Measurements from ENCODE around the gene PRKG1. TPM values are rescaled to one million over a fixed set of nuclear protein-coding genes. Genes with fewer than 3 reads are reported as not detected.

The PRKG1 gene
- total RNA-seq, 2 donors from 2014 or later = 17.2 TPM

DNA sequence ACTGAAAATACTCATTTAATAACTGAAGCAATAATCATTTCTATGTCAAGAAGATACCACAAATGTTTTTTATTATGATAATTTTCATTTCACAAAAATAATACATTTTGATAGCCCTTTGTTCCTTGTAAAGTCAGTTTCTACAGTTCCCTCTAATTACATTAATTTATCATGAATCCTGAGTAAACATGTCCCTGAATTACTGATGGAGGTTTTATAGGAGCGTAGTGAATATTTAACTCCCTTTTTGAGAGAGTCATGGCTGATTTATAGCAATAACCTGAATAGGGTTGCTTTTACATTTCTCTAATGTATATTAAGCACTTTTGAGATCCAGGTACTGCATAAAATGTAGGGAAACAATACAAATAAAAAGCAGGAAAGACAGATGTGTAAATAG lies 1023.8 kb downstream of the PRKG1 start:
- no peak for DNase-seq
- intact Hi-C loops (cut with DNase I, micrococcal nuclease) = no loop called here
- no peak for ATAC-seq

DNA sequence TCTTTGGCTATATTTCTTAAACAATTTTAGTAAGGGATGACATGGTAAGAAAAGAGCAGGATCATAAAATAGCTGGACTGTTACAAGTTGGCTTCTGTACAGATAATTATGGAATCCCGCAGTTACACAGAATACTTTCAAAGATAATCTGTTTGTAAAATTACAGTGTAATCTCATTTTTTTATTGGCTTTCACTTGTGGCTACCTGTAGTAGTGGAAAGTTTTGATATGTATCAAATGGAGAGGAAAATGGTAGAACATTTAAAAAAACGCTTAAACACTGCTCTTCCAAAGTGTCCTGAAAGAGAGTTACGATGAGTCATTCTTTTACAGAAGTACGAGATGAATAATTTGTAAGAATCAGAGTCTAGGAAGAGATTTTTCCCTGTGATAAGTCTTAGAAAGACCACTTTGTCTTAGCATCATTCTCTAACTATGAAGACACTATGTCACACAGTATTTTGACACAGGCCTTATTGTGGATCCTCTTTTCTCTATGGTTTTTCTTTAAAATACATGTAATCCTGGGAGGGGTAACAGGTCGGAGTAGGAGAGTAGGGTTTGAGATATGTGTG lies 1024.8 kb downstream of the PRKG1 start:
- intact Hi-C loops (cut with DNase I, micrococcal nuclease) = no loop called here
- DNase-seq (no peak), ATAC-seq (no peak)

DNA sequence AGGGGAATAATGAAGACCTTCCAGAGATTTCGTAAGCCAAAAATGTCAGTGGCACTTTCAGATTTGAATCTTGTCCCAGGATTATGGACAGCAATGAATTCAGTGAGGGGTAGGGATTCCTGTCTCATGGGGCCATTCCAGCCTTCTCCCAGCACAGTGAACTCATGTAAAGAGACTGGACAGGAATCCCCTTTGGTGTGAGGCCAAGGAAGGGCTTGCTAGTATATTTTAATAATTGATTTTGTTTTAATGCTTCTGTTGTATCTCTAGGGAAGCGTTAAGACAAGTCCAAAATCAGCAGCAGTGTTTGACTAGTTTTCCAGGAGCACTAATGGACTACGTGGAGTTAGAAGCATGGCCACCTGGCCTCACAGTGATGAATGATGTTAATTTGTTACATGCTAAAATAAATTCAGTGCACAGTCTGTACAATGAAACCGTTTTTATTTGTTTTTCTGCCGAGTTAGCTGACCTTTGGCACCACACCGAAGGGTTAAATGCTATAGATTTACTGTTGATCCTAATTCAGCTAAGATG lies 1025.8 kb downstream of the PRKG1 start:
- intact Hi-C loops (cut with DNase I, micrococcal nuclease) = no loop called here
- ATAC-seq (no peak), DNase-seq (no peak)

DNA sequence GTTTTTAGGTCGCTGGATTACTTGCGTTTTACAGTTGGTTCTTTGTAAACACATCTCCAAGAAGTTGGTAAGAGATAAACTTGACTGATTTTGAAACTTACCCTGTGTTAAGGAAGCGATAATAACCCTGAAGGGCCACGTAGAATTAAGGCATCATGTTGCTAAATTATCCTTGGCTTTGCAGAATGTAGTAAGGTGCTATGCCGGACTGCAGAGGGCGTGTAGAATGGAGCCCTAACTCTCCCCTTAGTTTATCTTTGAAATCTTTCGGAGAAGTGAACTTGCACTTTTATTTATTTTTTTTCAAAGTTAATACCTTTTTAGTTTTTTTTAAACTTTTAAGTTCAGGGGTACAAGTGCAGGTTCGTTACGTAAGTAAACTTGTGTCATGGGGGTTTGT lies 1031.0 kb downstream of the PRKG1 start:
- DNase-seq = no peak
- no peak for ATAC-seq
- intact Hi-C loops (cut with DNase I, micrococcal nuclease) = no loop called here

DNA sequence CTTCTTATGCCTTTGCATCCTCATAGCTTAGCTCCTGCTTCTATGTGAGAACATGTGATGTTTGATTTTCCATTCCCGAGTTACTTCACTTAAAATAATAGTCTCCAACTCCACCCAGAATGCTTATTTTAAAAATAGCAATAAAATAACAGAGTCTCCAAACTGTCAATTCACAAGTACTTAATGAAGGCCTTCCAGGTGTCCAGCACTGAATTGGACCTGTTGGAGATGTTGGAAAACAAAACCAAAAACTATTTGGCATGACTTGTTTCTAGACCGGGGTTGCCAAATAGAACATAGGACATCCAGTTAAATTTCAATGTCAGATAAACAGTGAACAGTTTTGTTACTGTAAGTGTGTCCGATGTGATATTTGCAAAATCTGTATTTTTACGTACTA lies 1031.7 kb downstream of the PRKG1 start:
- intact Hi-C loops (cut with DNase I, micrococcal nuclease) = no loop called here
- DNase-seq (no peak), ATAC-seq (no peak)

DNA sequence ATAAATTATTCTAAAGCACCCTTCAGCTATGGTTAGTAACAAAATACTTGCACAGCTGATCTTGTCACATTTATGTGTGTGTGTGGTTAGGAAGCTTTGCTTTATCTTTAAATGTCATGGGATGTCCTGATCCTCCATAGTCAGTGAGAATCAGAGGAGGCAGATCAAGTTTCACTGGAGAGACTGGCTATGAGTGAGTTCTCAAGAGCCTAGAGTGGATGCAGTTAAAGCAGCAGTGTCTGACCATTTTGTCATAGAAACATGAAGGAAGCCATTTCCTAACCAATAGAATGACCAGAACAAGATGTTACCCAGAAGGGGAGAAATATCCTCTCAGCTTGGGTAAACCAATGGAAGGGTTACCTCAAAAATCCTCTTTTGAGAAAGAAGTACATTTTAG lies 1032.6 kb downstream of the PRKG1 start:
- intact Hi-C loops (cut with DNase I, micrococcal nuclease) = no loop called here
- no peak for ATAC-seq
- DNase-seq = no peak

DNA sequence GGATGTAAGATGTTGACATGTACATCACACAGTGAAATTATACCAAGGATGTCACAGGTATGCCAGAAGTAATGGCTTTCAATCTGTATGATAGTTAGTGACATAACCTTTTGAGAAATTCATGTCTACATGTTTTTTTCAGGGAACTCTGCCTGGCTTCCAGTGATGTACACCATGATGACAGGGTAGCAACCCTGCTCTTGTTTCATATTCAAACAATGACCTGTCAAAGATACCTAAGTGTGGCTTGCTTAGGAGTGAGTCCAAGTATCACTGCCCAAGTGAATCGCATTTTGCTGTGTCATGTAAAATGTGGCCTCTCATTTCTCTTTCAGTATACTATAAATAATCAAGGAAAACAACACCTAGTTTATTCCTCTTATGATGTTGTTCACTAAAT lies 1033.9 kb downstream of the PRKG1 start:
- ATAC-seq (no peak), DNase-seq (no peak)
- intact Hi-C loops (cut with DNase I, micrococcal nuclease) = no loop called here

DNA sequence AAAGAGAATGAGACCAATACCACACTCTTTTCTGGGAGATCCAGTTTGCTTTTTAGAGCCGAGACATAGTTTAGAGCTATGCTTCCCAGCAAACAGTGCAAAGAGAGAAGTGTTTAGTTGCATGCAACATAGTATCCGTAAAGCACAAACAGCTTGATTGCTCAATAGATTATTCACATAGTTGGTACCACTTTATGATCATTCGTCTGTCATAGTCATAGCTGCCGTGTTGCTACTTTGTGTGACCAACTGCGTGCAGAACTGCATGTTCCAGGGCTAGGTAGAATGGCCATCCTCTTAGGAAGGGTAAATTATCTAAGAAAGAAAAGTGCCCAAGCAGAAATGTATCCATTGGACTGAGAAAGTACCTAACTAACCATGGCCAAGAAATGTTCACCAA lies 1036.3 kb downstream of the PRKG1 start:
- ATAC-seq (no peak), DNase-seq (no peak)
- intact Hi-C loops (cut with DNase I, micrococcal nuclease) = no loop called here

DNA sequence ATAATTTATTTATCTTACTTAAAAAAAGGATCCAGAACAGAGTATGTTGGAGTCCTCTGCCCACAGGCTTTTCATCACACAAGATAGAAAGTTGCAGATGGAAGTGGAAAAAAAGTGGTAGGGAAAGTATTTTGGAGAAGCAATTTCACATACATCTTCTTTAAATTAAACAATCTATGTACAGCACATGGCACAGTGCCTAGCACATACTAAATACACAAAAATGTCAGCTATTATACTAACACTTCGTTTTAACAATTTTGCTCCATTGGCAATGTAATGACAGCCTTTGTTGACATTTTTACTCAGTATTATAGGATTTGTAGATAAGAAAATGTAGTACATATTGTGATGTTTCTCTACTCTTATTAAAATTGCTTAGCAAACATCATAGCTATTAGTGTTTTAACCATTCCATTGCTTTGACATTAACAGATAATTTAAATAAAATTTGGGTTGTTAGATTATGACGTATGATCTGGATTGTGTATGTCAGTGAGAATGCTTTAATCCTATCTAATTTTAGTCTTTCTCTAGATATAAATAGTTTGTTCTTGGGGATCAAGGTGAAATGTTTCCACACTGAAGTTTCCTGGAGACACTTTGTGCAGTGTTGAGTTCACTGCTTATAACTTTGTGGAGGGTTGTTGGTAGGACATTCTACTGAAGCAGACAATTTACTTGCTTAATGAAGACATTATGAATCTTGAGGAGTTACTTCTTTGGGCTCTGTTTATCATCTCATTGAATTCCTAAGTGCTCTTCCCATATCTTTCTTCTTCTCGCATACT lies 1037.0 kb downstream of the PRKG1 start:
- intact Hi-C loops (cut with DNase I, micrococcal nuclease) = no loop called here
- no peak for ATAC-seq
- DNase-seq = no peak

DNA sequence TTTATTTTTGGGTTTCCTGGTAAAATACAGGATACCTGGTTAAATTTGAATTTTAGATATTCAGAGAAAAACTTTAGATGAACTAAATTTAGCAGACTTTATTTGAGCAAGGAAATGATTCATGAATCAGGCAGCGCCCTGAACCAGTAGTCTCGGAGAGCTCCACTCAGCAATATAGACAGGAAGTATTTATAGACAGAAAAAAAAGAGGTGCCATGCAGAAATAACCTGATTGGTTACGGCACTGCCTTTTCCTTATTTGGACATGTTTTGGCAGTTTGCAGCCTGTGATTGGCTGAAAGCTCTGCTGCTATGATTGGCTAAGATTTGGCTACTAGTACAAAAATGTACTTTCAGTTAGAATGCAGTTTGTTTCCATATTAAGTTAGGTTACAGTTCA lies 1041.5 kb downstream of the PRKG1 start:
- DNase-seq (no peak), ATAC-seq (no peak)
- intact Hi-C loops (cut with DNase I, micrococcal nuclease) = no loop called here

DNA sequence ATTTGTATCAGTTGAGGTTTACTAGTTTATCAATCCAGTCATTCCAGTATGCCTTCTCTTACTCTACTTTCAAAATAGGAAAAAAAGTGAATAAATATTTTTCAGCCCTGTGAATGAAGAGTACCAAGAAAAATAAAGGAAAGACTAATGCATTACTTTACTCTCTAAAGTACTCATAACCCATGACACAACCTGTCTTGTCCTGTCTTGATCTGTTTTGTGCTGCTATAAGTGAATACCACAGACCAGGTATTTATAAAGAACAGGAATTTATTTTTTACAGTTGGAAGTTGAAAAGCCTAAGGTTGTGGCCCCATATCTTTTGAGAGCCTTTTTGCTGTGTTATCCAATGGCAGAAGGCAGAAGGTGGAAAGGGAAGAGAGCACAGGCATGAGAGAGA lies 1045.2 kb downstream of the PRKG1 start:
- no peak for DNase-seq
- intact Hi-C loops (cut with DNase I, micrococcal nuclease) = no loop called here
- ATAC-seq = no peak

DNA sequence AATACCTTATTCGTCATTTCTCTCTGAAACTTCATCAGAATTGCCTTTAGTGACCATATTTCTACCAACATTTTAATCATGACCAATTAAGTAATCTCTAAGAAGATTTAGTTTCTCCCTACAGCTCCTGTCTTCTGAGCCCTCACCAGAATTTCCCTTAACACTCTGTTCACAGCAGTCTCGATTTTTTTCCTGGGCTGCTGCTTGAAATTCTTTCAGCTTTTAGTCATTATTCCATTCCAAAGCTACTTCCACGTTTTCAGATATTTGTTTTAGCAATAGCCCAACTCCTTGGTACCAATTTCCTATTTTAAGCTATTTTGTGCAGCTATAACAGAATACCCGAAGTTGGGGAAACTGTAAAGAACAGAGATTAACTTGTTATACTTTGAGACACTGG lies 1047.4 kb downstream of the PRKG1 start:
- ATAC-seq = no peak
- intact Hi-C loops (cut with DNase I, micrococcal nuclease) = no loop called here
- no peak for DNase-seq

DNA sequence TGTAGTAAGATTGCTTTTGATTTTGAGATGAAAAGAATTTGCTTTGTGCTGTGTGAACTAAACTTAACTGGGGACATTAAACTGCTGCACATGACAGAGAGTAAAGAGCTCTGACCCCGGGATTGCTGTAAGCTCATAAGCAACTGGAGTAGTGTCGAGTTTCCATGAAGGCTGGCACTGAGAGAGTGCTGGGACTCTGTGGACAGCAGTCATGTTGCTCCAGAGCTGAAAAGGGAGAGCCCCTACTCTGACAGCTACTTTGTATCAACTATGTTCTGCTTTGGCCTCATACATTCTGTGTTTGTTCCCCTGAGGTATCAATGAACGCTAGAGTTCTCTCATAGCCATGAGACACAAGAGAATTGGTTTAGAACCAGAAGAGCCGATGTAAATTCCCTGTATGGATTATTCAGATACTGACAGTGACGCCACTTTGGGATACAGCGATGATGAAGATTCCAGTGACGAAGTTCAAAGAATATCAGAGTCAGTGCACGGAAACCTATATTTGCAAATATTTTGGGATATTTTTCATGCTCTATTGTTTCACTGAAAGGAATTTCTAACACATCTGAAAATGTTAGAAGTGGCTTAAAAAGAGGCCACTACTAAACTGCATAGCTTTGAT lies 1053.9 kb downstream of the PRKG1 start:
- intact Hi-C loops (cut with DNase I, micrococcal nuclease) = no loop called here
- ATAC-seq (no peak), DNase-seq (no peak)

DNA sequence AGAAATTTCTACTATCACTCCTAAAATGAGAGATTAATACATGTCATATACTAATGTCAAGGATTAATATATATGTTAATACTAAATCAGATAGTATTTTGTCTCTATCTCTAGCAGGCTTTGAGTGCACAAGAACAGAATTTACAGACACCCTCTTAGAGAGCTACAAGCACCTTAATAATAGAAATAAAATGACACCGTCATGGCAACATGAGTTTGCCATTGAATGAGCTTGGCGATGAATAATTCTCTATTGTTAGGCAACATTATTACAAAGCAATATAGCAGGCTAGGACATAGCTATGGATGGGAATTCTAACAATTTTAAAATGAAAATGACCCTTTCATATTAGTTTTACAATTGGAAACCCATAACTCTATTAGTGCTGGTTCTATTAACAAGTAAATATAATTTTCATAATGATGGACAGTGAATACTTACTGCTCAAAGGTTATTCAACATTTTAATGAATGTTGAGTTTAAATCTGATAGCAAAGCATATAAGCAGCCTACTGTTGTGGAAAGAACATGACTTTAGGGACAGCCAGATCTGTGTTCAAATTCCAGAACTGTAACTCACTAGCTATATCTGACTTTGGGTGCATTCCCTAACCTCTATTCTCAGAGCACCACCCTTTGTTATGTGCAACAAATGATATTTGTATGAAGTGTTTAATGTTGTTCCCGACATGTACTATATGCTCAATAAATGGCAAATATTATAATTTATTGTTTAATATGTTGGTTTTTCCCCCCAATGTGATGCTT lies 1055.3 kb downstream of the PRKG1 start:
- intact Hi-C loops (cut with DNase I, micrococcal nuclease) = no loop called here
- DNase-seq = no peak
- no peak for ATAC-seq

DNA sequence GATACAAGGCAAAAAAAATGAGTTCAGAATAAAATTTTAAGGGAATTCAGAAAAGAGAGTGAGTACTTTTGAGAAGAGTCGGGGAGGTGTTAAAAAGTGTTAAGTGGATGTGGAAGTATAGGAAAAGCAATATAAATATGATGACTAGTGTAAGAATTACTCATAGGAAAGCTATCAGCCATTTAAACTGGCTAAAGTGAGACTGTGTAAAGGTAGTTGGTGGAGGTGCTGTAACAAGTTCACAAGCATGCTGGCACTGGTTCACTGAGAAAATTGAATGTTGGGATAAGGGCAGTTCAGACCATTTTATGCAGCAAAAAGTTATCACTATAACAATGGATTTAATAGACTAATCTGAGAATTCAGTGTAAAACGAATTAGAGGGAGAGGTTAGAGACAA lies 1060.8 kb downstream of the PRKG1 start:
- intact Hi-C loops (cut with DNase I, micrococcal nuclease) = no loop called here
- DNase-seq (no peak), ATAC-seq (no peak)

DNA sequence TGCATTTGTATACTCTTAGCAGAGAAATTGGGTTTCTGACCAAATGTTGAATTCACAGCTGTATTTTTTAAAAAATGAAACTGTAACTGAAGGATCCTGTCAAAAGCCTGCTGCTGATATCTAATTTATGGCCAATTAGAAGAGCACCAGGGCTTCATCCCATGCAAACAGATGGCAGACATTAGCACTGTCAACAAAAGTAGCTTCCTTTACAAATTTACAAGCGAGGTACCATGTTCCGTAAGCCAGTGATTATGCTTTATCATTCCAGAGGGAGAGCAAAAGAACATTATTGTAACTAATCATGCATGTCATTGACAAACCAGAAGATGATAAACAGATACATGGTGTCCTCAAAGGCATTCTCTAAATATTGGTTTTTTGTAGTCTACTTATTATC lies 1062.6 kb downstream of the PRKG1 start:
- ATAC-seq = no peak
- intact Hi-C loops (cut with DNase I, micrococcal nuclease) = no loop called here
- DNase-seq = no peak

DNA sequence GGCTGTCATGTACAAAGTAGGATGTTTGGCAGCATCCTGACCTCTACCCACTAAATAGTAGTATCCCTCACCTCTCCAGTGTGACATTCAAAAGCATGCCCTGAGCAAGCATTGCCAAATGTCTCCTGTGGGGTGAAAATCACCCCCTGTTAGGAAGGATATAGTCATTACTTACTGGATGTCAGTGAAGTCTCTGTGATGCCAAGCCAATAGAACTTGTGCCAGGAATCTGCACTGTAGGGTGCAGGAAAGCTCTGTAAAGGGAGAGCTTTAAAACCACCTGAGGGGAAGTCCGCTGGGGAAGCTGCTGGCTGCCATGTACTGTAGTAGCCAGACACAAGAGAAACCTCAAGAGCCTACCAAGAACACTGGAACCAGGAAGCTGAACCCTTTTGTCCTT lies 1069.1 kb downstream of the PRKG1 start:
- intact Hi-C loops (cut with DNase I, micrococcal nuclease) = no loop called here
- ATAC-seq (no peak), DNase-seq (no peak)

DNA sequence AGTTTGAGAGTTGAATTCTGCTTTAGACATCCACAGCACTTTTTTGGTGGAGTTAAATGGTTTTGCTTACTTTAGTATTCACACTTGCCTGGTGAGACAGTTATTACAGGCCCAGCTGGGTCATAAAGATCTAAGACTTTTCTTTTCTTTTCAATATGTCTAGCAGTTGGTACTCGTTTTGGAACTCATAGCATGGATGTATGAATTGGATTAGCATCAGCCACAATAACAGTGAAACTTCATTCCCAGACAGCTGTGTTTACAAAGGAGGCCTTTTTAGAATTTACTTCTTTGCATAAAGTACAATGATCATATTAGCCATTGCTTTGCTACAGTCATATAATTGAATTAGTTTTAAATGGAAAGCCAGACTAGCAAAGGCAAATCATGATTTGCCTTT lies 1071.3 kb downstream of the PRKG1 start:
- intact Hi-C loops (cut with DNase I, micrococcal nuclease) = no loop called here
- ATAC-seq = no peak
- DNase-seq = no peak

DNA sequence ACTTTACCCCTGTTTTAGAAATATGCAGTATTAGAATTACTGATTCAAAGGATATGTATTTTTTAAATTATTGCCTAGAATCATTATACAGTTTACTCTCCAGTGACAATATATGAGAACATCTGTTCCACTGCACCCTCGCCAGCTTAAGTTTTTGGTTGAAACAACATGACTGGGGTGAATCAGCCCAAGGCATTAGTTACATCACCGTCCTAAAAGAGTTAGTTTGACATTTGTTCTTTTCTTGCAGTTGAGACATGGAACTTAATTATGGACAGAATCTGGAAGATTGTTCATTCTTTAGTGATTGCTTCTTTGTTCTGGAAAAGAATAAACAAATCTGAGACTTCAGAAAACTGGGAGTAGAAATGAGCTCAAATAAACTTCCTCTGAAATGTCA lies 1072.5 kb downstream of the PRKG1 start:
- DNase-seq (no peak), ATAC-seq (no peak)
- intact Hi-C loops (cut with DNase I, micrococcal nuclease) = no loop called here

DNA sequence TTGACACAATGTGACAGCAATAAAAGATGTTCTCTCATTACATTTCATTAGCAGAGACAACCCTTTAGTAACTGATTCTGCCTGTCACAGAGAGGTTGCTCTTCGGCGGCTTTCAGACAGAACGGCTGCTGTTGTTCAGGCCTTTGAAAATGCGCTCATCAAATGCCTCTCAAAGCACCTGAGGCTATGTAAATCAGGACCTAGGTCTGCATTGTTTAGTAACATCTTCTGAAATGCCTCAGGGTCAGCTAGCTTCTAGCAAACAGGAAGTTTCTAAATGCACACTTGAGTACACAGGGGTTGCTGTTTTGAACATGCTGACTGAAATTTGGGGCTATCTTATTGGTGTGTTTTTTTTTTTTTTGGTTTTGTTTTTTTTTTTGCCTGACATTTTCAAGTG lies 1096.5 kb downstream of the PRKG1 start:
- intact Hi-C loops (cut with DNase I, micrococcal nuclease) = no loop called here
- no peak for ATAC-seq

More for the DNA sequence above, 1096.5 kb downstream of the PRKG1 start:
- no peak for DNase-seq

Data from left colon (tissue), 2 donors.